Mucosa of descending colon (tissue), 3 donors: ENCODE results near the gene CDRT15. TPM values are rescaled to one million over a fixed set of nuclear protein-coding genes. Genes with fewer than 3 reads are reported as not detected.
A peak's percentile ranks its signal among the peaks of the same experiment; 100 is the strongest.

Experiments used
- ATAC-seq: fragments of 200-7000 bp; cut with Tn5 transposase; one replicate; pipeline ENCODE4 v1.9.1; 2020; ENCODE audit warnings: mild to moderate bottlenecking, moderate library complexity
- DNase-seq, 3 donors: peaks; one replicate each; pipeline ENCODE4 v3.0.0-alpha.2; 2020
- H3K36me3 ChIP-seq: fragments of 200-600 bp; one replicate; pipeline ENCODE4 v1.8.0; 2021; ENCODE audit warnings: low read depth, mild to moderate bottlenecking
- H3K4me1 ChIP-seq: fragments of 200-600 bp; one replicate; pipeline ENCODE4 v1.8.0; 2021; ENCODE audit warnings: low read depth, mild to moderate bottlenecking
- H3K4me3 ChIP-seq: fragments of 200-600 bp; one replicate; pipeline ENCODE4 v1.8.0; 2021; ENCODE audit warnings: mild to moderate bottlenecking
- H3K9me3 ChIP-seq: fragments of 200-600 bp; one replicate; pipeline ENCODE4 v1.8.0; 2021; ENCODE audit warnings: mild to moderate bottlenecking
- CTCF ChIP-seq: fragments of 200-600 bp; IDR thresholded peaks from one replicate; pipeline ENCODE4 v1.8.0; 2022; ENCODE audit warnings: antibody characterized with exemption, mild to moderate bottlenecking
- intact Hi-C, 2 donors: fragments of 100-400 bp; cut with DNase I in 1 of 2; cut with micrococcal nuclease in 1 of 2; formaldehyde crosslinking; loops; one replicate each; pipeline versions ENCODE4 v1.11.0 to v1.11.1; 2022; cut with DNase I, micrococcal nuclease
- total RNA-seq, 3 donors: library from RNA; stranded (reverse); fragmentation: NEBNext Ultra II Directional in 2 of 3; extraction: Animal tissue kit (Norgen Biotek cat#: 25700) in 2 of 3; gene quantifications; one replicate each; pipeline versions ENCODE4 v1.2.1 to v1.2.4, GENCODE V29; 2021 to 2023
- donor health status: DM: no; HTN: no; CAD: no; lungs with moderate emphysema.
- donor health status: DM: no; HTN: no; CAD: no.
- donor health status: DM: no; HTN: yes; CAD: no.

Gene CDRT15
- total RNA-seq, 3 donors from 2014 or later: not detected

DNA sequence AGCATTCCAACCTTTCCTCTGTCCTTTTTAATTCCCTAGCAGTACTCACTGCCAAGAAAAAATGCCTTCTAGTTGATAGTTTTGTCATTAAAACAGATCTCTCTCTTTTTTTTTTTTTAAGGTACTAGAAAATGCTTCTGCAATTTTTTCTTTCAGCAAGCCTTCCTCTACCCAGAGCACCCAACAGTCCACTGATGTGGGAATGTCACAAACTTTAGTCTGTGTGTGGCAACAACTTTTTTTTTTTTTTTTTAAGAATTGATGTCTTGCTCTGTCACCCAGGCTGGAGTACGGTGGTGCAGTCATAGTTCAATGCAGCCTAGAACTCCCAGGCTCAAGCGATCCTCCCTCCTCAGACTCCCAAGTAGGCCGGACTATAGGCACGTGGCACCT lies 34.7 kb downstream of the CDRT15 start:
- ATAC-seq (no peak), DNase-seq (no peak)
- Histone ChIP-seq H3K4me3 (no peak overlapping the region), H3K9me3 (no peaks in the 10 kb centered on the region), H3K36me3 (no peaks in the 10 kb centered on the region), H3K4me1 (peaks cover 19% of the 10 kb centered on the region)
- TF ChIP-seq CTCF: no peak
- intact Hi-C loops: no loop called here

GRCh38 chr17:14201021-14201987 lies 35.4 kb downstream of the CDRT15 start:
- no peak for TF ChIP-seq CTCF
- H3K36me3 ChIP-seq: no peaks in the 10 kb centered on the region
- H3K9me3 ChIP-seq: no peaks in the 10 kb centered on the region
- no peak overlapping the region for H3K4me3 ChIP-seq
- H3K4me1 ChIP-seq: peaks cover 19% of the 10 kb centered on the region
- peak; percentile 43 for ATAC-seq
- DNase-seq: peak in 2 of 3 donors; percentile 45 to 63
- intact Hi-C loops: no loop called here

DNA sequence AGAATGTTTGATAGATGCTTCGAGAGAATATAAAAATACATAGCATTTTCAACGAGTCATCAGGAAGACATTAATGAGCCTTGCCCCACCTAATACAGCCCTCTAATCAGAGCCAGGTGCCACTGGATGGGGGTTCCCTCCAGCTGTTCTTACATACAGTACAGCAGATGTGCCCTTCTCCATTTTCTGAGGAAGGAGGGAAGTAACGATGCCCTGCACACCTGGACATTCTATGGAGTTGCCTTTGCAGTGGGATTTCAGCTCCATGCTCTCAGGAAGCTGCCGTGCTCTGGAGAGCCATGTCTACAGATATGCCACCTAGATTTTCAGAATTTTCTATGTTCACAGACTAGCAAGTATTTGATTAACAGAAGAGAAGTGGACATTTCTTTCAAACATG lies 36.3 kb downstream of the CDRT15 start:
- Histone ChIP-seq H3K4me1 (peaks cover 15% of the 10 kb centered on the region), H3K4me3 (no peak overlapping the region), H3K9me3 (no peaks in the 10 kb centered on the region), H3K36me3 (no peaks in the 10 kb centered on the region)
- ATAC-seq (no peak), DNase-seq (no peak)
- intact Hi-C loops: no loop called here
- no peak for TF ChIP-seq CTCF

DNA sequence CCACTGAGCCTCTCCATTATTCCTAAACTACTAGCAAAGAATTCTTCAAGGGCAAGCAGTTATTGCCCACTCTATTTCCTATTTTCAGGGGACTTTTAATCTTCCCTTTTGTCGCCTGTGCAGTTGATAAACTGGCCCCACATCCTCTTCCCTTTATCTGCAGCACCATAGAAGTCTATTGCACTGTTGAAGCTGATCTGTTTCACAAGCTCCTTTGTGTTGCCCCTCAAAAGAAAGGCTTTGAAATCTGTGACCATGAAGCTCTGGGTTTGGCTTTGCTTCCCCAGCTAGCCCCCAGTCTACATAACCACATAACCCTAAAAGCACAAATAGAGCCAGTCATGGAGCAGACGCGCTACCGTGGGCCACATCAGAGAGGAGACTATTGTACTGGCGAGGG lies 37.1 kb downstream of the CDRT15 start:
- no peak for ATAC-seq
- Histone ChIP-seq H3K4me3 (no peak overlapping the region), H3K4me1 (peaks cover 15% of the 10 kb centered on the region), H3K36me3 (no peaks in the 10 kb centered on the region), H3K9me3 (no peaks in the 10 kb centered on the region)
- intact Hi-C loops: no loop called here
- no peak for TF ChIP-seq CTCF
- DNase-seq: no peak

DNA sequence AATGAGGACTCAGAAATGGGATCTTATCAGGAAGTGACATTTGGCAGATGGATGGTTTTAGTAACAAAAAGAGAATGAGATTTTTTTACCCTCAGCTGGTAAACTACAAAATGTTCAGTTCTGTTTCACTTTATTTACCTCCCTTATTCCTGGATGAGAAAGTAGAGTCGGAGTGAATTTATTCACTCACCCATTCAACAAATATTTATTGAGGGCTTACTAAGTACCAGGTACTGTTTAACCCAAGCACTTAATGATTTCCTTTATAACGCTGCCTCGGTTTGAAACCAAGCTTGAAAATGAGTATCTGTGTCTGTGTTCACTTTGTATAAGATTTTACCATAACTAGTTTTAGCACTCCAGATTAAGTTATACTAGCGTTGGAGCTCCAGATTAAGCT lies 38.1 kb downstream of the CDRT15 start:
- intact Hi-C loops: no loop called here
- DNase-seq (no peak), ATAC-seq (no peak)
- Histone ChIP-seq H3K36me3 (no peaks in the 10 kb centered on the region), H3K9me3 (no peaks in the 10 kb centered on the region), H3K4me1 (peaks cover 15% of the 10 kb centered on the region), H3K4me3 (no peak overlapping the region)
- TF ChIP-seq CTCF: no peak
